ENCODE data around the gene ZBTB39.
"Not testable (repeated sequence)": the region's sequence is repeated elsewhere in the genome, so short reads cannot be mapped to it uniquely, and the experiment has no call there.

ZBTB39 gene

DNA sequence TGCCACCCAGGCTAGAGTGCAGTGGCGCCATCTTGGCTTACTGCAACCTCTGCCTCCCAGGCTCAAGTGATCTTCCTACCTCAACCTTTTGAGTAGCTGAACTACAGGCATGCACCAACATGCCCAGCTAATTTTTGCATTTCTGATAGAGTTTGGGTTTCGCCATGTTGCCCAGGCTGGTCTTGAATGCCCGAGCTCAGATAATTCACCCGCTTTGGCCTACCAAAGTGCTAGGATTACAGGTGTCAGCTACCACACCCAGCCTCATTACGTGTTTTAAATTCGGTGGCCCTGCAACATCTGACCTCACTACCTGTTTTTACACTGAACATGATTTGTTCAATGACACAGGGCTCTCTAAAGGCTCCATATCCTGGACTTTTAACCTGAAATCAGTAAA is 26.1 kb downstream of the ZBTB39 start:
- no peak for DNase-seq (ENCODE audit: low spot score)

DNA sequence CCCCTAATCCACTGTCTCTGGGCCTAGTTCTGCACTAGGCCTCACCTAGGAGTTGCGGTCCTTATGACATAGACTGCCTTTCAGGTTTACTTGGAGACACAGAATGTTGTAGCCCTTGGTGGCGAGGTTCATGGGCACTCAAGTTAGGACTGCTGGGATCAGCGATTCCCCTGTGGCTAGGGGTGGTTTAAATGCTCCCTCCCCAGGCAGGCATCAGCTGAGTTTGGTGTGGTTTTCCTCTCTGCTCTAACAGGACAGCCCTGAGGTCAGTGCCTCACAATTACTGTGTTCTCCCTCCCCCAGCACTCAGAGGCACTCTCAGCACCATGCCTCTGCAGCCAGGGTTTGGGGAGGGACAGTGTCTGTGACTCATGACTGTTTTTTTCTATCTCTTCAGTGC is 26.7 kb downstream of the ZBTB39 start:
- DNase-seq (ENCODE audit: low spot score), result no peak

DNA sequence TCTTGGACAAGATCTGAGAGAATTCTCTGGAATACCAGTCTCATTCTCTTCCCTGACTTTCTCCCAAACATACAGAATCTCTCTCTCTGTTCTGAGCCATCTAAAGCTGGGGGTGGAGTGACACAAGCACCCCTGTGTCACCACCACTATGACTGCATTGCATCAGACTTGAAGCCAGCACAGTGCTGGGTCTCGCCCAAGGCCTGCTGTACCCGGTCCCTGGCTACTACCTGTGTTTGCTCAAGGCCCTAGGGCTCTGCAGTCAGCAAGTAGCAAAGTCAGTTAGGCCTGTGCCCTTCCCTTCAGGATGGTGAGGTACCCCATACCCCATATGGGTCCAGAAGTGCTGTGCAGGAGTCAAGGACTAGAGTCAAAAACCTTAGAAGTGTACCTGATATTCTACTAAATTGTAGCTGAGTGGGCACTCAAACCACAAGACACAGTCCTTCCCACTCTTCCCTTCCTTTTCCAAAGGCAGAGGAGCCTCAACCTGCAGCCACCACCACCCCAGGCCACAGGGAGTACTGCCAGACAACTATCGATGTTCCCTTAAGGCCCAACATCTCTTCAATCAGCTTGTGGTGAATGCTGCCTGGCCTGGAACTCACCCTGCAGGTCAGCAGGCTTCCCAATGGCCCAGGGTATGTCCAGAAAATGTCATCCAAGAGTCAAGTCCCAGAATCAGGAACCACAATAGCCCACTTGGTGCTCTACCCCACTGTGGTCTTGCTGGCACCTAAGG is 27.8 kb downstream of the ZBTB39 start:
- no peak for DNase-seq (ENCODE audit: low spot score)

DNA sequence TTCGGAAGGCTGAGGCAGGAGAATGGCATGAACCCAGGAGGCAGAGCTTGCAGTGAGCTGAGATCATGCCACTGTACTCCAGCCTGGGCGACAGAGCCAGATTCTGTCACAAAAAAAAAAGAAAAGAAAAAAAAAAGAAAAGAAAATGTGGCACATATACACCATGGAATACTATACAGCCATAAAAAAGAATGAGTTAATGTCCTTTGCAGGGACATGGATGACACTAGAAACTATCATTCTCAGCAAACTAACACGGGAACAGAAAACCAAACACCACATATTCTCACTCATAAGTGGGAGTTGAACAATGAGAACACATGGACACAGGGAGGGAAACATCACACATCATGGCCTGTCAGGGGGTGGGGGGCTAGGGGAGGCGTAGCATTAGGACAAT is 29.0 kb downstream of the ZBTB39 start:
- DNase-seq (ENCODE audit: low spot score), result not testable (repeated sequence)

DNA sequence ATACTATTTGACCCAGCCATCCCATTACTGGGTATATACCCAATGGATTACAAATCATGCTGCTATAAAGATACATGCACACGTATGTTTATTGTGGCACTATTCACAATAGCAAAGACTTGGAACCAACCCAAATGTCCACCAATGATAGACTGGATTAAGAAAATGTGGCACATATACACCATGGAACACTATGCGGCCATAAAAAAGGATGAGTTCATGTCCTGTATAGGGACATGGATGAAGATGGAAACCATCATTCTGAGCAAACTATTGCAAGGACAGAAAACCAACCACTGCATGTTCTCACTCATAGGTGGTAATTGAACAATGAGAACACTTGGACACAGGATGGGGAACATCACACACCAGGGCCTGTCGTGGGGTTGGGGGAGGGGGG is 32.1 kb downstream of the ZBTB39 start:
- not testable (repeated sequence) for DNase-seq (ENCODE audit: low spot score)

DNA sequence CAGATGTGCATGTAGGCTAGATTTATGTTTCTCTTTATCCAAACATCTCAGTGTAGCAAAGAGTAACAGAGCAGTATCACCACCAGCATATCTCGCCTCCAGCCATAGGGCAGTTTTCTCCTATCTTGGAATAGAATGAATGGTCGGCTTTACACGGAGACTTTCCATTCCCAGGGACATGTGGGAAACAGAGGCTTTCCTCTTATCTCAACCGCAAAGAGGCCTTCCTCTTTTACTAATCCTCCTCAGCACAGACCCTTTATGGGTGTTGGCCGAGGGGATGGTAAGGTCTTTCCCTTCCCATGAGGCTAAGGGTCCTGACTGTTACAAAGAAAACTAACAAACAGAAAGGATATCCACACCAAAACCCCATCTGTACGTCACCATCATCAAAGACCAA is 37.4 kb downstream of the ZBTB39 start:
- DNase-seq (ENCODE audit: low spot score), result not testable (repeated sequence)

DNA sequence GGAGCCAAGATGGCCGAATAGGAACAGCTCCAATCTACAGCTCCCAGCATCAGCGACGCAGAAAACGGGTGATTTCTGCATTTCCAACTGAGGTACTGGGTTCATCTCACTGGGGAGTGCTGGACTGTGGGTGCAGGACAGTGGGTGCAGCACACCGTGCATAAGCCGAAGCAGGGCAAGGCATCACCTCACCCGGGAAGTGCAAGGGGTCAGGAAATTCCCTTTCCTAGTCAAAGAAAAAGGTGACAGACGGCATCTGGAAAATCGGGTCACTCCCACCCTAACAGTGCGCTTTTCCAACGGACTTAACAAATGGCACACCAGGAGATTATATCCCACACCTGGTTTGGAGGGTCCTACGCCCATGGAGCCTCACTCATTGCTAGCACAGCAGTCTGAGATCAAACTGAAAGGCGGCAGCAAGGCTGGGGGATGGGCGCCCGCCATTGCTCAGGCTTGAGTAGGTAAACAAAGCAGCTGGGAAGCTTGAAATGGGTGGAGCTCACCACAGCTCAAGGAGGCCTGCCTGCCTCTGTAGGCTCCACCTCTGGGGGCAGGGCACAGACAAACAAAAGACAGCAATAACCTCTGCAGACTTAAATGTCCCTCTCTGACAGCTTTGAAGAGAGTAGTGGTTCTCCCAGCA is 40.2 kb downstream of the ZBTB39 start:
- not testable (repeated sequence) for DNase-seq (ENCODE audit: low spot score)

DNA sequence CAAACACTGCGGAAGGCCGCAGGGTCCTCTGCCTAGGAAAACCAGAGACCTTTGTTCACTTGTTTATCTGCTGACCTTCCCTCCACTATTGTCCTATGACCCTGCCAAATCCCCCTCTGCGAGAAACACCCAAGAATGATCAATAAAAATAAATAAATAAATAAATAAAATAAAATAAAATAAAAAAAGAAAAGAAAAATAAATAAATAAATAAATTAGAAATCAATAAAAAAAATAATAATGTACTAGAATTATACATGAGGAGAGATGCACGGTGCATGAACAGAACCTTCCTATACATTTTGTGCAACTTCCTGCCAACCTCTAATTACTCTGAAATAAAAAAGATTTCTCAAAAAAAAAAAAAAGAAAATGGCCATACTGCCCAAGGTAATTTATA is 41.2 kb downstream of the ZBTB39 start:
- DNase-seq (ENCODE audit: low spot score), result not testable (repeated sequence)

DNA sequence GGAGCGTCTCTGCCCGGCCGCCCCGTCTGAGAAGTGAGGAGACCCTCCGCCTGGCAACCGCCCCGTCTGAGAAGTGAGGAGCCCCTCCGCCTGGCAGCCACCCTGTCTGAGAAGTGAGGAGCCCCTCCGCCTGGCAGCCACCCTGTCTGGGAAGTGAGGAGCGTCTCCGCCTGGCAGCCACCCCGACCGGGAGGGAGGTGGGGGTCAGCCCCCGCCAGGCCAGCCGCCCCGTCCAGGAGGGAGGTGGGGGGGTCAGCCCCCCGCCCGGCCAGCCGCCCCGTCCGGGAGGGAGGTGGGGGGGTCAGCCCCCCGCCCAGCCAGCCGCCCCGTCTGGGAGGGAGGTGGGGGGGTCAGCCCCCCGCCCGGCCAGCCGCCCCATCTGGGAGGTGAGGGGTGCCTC is 42.8 kb downstream of the ZBTB39 start:
- not testable (repeated sequence) for DNase-seq (ENCODE audit: low spot score)

DNA sequence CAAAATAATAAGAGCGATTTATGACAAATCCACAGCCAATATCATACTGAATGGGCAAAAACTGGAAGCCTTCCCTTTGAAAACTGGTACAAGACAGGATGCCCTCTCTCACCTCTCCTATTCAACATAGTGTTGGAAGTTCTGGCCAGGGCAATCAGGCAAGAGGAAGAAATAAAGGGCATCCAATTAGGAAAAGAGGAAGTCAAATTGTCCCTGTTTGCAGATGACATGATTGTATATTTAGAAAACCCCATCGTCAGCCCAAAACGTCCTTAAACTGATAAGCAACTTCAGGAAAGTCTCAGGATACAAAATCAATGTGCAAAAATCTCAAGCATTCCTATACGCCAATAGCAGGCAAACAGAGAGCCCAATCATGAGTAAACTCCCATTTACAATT is 44.1 kb downstream of the ZBTB39 start:
- DNase-seq (ENCODE audit: low spot score), result not testable (repeated sequence)

DNA sequence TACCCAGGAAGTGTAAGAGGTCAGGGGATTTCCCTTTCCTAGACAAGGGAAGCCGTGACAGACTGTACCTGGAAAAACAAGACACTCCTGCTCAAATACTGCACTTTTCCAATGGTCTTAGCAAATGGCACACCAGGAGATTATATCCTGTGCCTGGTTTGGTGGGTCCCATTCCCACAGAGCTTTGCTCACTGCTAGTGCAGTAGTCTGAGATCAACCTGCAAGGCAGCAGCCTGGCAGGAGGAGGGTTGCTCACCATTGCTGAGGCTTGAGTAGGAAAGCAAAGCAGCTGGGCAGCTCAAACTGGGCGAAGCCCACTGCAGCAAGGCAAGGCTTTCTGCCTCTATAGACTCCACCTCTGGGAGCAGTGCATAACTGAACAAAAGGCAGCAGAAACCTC is 47.9 kb downstream of the ZBTB39 start:
- no peak for DNase-seq (ENCODE audit: low spot score)

DNA sequence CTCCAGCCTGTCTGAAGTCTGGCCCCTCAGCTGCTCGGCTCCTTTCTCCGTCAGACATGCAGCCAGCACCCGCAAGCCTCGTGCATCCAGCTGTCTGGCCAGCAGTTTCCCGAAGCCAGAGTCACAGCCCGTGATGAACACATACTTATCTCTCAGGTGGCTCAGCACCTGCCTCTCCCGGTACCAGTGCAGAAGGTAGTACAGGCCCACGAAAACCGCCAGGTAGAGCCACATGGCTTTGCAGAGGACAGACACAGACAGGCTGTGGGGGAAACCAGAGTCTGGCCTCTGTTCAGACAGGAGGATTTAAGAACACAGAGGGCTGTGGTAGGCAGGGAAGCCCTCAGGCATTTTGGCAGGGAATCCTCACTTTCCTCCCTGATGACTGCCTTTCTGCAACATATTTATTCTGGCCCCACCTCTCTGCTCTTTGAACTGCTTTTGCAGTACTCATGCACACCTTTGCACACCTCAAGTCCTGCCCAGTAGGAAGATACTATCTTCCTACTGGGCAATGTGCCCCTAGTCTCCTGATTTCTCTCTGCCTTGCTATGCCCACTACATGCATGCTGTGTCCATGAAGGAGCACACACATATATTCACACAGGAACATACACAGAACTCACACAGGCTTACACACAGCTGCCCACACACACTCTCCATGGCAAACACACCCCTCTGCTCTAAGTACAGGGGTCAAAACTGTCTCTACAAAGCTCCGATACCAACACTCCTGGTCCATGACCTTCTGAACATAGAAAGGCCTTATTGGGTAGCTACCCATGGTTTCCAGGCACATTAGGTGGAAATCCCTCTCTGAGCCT is 48.9 kb downstream of the ZBTB39 start, which contains the start of gene RDH16:
Gene RDH16 (minus strand): TSS at position 380 of the 824 bp plus-strand sequence. CDS start 146 bp downstream, at position 234.
- DNase-seq (ENCODE audit: low spot score), result no peak

DNA sequence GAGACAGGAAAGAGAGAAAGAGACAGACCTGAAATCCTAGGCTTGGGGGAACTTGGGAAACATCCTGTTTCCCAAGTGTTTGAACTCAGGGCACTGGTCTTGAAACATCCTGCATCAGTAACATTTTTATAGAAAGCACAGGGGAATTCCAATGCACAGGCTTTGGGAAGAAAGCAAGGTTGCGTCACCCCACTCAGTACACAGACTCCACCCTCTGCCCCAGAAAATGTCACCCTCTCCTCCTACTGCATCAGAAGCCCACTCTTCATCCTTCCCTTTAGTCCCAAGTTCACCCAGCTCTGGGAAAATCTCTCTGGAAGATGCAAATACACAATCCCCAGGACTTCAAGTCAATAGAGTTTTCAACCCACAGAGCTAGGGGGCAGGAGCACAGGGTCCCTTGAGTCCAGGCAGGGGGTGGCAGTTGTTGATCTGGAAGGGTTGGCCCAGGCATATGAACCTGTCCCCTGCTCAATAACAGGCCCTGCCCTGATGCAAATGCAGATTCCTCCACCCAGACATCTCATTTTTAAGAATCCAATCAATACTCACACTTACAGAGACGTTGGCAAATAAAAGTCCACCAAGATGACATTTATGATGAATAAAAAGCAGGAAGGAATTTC is 50.6 kb downstream of the ZBTB39 start:
- DNase-seq (ENCODE audit: low spot score), result no peak

DNA sequence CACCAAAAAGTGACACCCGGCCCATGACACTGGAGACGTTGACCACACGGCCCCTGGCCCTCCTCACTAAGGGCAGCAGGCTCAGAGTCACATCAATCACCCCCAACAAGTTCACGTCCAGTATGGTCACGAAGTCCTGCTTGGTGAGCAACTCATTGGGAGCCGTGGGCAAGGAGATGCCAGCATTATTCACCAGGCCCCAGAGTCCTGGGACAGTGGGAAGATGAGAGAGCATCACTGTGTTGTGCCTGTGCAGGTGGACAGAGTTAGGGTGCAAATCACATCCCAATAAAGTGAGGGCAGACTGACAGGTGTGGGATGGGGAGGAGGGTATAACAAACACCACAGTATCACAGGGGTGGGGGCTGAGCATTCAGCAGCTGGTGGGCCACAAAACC is 51.4 kb downstream of the ZBTB39 start:
- no peak for DNase-seq (ENCODE audit: low spot score)

DNA sequence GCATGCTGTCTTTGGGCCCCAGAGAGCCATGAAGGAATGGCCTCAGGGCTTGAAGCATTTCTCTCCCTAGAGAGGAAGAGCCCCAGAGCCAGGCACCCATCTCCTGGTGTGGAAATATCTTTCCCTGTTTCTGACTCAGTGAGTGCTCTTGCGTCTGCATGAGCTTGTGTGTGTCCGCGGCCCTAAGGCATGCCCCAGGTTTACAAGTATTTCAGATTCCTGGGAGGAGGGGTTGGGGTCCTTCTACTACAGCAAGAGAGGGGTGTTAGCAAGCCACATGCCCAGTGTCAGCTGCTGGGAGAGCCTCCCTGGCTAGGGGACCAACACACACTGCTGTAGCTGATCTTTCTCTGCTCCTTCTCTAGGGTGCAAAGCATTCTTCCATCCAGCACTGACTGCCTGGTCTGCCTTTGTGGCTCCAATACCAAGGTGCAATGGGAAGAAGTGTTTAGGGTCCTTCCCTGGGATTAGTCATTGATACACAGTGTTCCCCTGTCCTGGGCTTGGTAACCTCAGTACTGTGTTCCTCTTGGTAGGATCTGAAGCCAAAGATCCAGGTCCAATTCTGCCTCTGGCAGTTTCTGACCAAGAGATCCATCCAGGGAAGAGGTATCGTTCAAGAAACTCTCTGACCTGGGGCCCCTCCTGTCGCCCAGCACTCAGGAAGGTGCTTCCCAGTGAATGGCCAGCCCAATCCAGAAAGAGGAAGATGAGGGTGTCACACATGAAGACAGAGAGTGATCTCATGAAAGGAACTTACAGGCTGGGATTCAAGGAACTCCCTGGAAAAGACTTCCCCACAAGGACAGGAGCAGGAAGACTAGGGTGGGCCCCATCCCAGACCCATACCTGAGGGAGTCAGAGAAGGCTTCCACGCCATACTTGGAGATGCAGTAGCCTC is 52.0 kb downstream of the ZBTB39 start:
- no peak for DNase-seq (ENCODE audit: low spot score)

DNA sequence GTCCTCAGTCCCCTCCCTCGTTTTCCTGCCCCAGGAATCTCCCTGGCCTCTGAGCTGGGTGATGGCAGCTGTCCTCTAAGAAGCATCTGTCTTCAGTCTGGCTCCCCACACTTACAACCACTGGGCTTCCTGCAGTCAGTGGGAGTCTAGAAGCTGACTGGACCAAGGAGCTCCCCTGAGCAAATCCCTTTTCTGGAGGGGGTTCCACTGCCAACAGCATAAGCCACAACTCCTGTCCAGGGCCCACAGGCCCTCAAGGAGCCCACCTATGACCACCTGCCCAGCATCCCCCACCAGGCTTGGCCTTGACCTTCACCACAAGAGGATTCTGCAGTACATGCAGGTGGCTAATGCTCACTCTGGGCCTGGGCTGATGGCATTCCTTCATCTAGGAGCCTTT is 53.0 kb downstream of the ZBTB39 start:
- no peak for DNase-seq (ENCODE audit: low spot score)

DNA sequence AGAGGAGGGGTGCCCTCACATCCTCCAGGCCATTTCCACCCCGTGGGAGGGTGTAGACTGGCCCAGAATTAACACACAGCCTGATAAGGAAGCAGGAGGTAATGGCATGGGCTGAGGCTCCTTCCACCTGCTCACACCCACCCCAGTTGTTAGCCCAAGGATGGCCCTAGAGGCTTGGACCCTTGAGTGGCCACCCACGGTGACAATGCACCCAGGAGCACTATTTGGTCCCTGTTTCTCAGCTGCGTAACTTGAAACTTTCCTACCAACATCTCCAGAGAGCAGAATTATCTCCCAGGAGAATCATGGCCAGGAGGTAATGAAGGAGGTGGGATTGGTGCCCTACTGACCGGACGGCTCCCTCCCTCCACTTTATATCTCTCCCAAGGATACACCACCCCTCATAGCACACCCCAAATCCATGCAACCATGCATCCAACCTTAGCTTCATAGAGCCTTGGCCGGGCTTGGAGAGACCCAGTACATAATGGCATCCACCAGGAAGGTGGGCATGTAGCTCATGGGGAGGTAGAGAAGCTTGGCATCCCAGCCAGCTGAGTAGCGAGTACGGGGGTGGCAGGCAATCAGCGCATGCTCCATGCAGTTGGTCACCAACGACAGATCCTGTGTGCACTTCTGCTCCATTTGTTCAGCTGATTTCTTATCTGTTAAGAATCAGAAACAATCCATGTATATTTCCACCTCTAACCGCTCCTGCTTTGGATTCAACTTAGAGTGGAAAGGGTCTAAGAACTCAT is 54.6 kb downstream of the ZBTB39 start:
- DNase-seq (ENCODE audit: low spot score), result no peak

DNA sequence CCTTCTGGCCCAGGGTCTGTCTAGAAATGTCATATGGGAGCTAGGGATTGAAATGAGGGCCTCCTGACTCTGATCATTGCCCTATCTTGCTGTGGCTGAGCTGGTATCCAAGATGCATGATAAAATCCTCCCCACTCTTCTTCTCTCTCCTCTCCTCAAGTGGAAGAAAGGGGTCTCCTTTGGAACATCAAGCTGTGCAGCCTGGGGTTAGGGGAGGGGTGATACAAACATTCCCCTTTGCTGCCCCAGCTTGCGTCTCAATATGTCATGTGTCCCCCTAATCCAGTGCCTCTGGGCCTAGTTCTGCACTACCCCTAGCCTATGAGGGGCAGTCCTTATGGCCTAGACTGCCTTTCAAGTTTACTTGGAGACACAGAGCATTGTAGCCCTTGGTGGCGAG is 57.5 kb downstream of the ZBTB39 start:
- DNase-seq (ENCODE audit: low spot score), result no peak
